OCI-LY7 (cell line): ENCODE measurements around the gene L3HYPDH. TPM values are rescaled to one million over a fixed set of nuclear protein-coding genes. Genes with fewer than 3 reads are reported as not detected.
A peak's percentile ranks its signal among the peaks of the same experiment; 100 is the strongest.

ENCODE experiments used
- BruUV-seq: library from RNA; stranded (reverse); fragments of 400-500 nt; replicated peaks from 2 replicates; lab custom pipeline; 2021; lab: Mats Ljungman, UMichigan
- CTCF ChIA-PET: fragments of 300-600 bp; sonication (Branson Sonifier 250); formaldehyde crosslinking; loops from one replicate; lab custom pipeline; 2022; ENCODE audit warnings: antibody characterized with exemption; ENCODE audit not compliant: unreplicated experiment; lab: Charles Lee
- POLR2A ChIA-PET: fragments of 300-600 bp; sonication (Branson Sonifier 250); formaldehyde crosslinking; loops from one replicate; lab custom pipeline; 2022; ENCODE audit warnings: antibody characterized with exemption; lab: Charles Lee
- DNase-seq: peaks from one replicate; pipeline ENCODE4 v3.0.0-alpha.2; 2015; ENCODE audit warnings: low spot score
- H2AFZ ChIP-seq: fragments of 200-600 bp; sonication (generic), shearing (Covaris generic); 2 replicates; pipeline ENCODE4 v1.6.1; 2014; ENCODE audit warnings: mild to moderate bottlenecking, antibody characterized with exemption, low read length, moderate library complexity
- H3K27ac ChIP-seq: fragments of 200-600 bp; sonication (generic); 2 replicates; pipeline ENCODE4 v1.5.1; 2014; ENCODE audit warnings: mixed run types, low read depth, mild to moderate bottlenecking, moderate library complexity, low read length, inconsistent platforms; ENCODE audit not compliant: poor library complexity, severe bottlenecking
- H3K36me3 ChIP-seq: fragments of 200-600 bp; sonication (generic); 2 replicates; pipeline ENCODE4 v1.6.1; 2014; ENCODE audit warnings: mild to moderate bottlenecking, antibody characterized with exemption, low read length, moderate library complexity, mixed read lengths; ENCODE audit not compliant: insufficient read depth
- H3K4me1 ChIP-seq: fragments of 200-600 bp; sonication (generic); 2 replicates; pipeline ENCODE4 v1.5.1; 2014; ENCODE audit warnings: mild to moderate bottlenecking, low read length; ENCODE audit not compliant: insufficient read depth, poor library complexity, severe bottlenecking
- H3K4me2 ChIP-seq: fragments of 200-600 bp; sonication (generic); 2 replicates; pipeline ENCODE4 v1.6.1; 2014; ENCODE audit warnings: mild to moderate bottlenecking, low read length
- H3K4me3 ChIP-seq: fragments of 200-600 bp; sonication (generic); 2 replicates; pipeline ENCODE4 v1.5.1; 2014; ENCODE audit warnings: mild to moderate bottlenecking, low read depth, low read length; ENCODE audit not compliant: poor library complexity, severe bottlenecking
- H3K79me2 ChIP-seq: fragments of 200-600 bp; sonication (generic); 2 replicates; pipeline ENCODE4 v1.6.1; 2016; ENCODE audit warnings: low read depth, mild to moderate bottlenecking, low read length, moderate library complexity, mixed read lengths; ENCODE audit not compliant: insufficient read depth
- H3K9me2 ChIP-seq: fragments of 200-600 bp; sonication (generic); 2 replicates; pipeline ENCODE4 v1.6.1; 2016; ENCODE audit warnings: mild to moderate bottlenecking, low read length, mixed read lengths; ENCODE audit not compliant: insufficient read depth
- H3K9me3 ChIP-seq: fragments of 200-600 bp; sonication (generic); 2 replicates; pipeline ENCODE4 v1.6.1; 2014; ENCODE audit warnings: mild to moderate bottlenecking, mixed run types, low read length, mixed read lengths
- H4K20me1 ChIP-seq: fragments of 200-600 bp; sonication (generic); 2 replicates; pipeline ENCODE4 v1.6.1; 2014; ENCODE audit warnings: mild to moderate bottlenecking, antibody characterized with exemption, low read length, moderate library complexity, mixed read lengths; ENCODE audit not compliant: insufficient read depth
- CTCF ChIP-seq: fragments of 200-600 bp; sonication (generic); conservative IDR thresholded peaks from 2 replicates; pipeline ENCODE4 v1.5.1; 2014; ENCODE audit warnings: mild to moderate bottlenecking, antibody characterized with exemption, low read length, moderate library complexity, mixed read lengths
- EZH2phosphoT487 ChIP-seq: fragments of 200-600 bp; sonication (generic); IDR thresholded peaks from 2 replicates; pipeline ENCODE4 v1.6.1; 2018; ENCODE audit warnings: low read depth, borderline replicate concordance, mild to moderate bottlenecking, mixed run types, antibody characterized with exemption, low read length, moderate library complexity, mixed read lengths
- intact Hi-C: fragments of 100-400 bp; cut with micrococcal nuclease; formaldehyde crosslinking; loops from one replicate; pipeline ENCODE4 v1.10.0; 2022; ENCODE audit not compliant: unreplicated experiment
- total RNA-seq, 2 experiments: library from RNA; depleted of rRNA in 1 of 2; stranded (reverse); fragments of >200 nt in 1 of 2; shearing (Covaris generic) in 1 of 2; gene quantifications; 2 replicates each; pipeline ENCODE4 v1.2.3, GENCODE V29; 2014 to 2022

The L3HYPDH gene
- total RNA-seq, 2 experiments from 2014 or later, result 36.6 to 43.2 TPM

GRCh38 chr14:59475709-59476108 lies 8.5 kb downstream of the L3HYPDH start:
- Histone ChIP-seq H3K4me1 (no peaks in the 10 kb centered on the region), H3K4me2 (no peak overlapping the region), H3K79me2 (no peaks in the 10 kb centered on the region), H2AFZ (no peak overlapping the region), H4K20me1 (no peaks in the 10 kb centered on the region), H3K9me2 (no peaks in the 10 kb centered on the region), H3K4me3 (no peak overlapping the region), H3K9me3 (no peaks in the 10 kb centered on the region), H3K27ac (no peak overlapping the region), H3K36me3 (peaks cover 63% of the 10 kb centered on the region)
- no peak for DNase-seq
- intact Hi-C loops, result no loop called here
- TF ChIP-seq EZH2phosphoT487 (no peak), CTCF (no peak)
- no TSS peak for BruUV-seq
- ChIA-PET CTCF (no interaction called here), POLR2A (interaction anchor here (1.0 to 1.2 kb wide), 3 partner anchors 11 to 24 kb away, joined by 3 read pairs; partner anchors contain the start of gene GPR135)

- ChIA-PET POLR2A (interaction anchor here (1.4 to 1.9 kb wide), 2 partner anchors 10 to 12 kb away, joined by 7 to 8 read pairs; partner anchors contain the start of genes JKAMP and L3HYPDH), CTCF (no interaction called here)
- no peak overlapping the region for H3K27ac ChIP-seq
- H4K20me1 ChIP-seq, result no peaks in the 10 kb centered on the region
- intact Hi-C loops, result no loop called here
- H2AFZ ChIP-seq, result no peak overlapping the region
- no peak overlapping the region for H3K4me2 ChIP-seq
- H3K36me3 ChIP-seq, result peaks cover 63% of the 10 kb centered on the region
- no peaks in the 10 kb centered on the region for H3K9me3 ChIP-seq
- H3K9me2 ChIP-seq, result no peaks in the 10 kb centered on the region
- no peak overlapping the region for H3K4me3 ChIP-seq
- no peaks in the 10 kb centered on the region for H3K79me2 ChIP-seq
- no peak for TF ChIP-seq CTCF
- no peak for TF ChIP-seq EZH2phosphoT487
- BruUV-seq, result no TSS peak
- H3K4me1 ChIP-seq, result no peaks in the 10 kb centered on the region
- DNase-seq, result no peak
These were observed 10.0 kb downstream of the L3HYPDH start for GRCh38 chr14:59474172-59474571.

- BruUV-seq, result no TSS peak
- CTCF ChIA-PET, result no interaction called here
- H3K4me1 ChIP-seq, result peaks cover 3% of the 10 kb centered on the region
- intact Hi-C loops, result no loop called here
- DNase-seq, result no peak
- no peak within 1 kb of the TSS for H3K27ac ChIP-seq
- H2AFZ ChIP-seq, result peak within 1 kb of the TSS; percentile 64
- TF ChIP-seq EZH2phosphoT487, result no peak
- no peak for TF ChIP-seq CTCF
- no peaks in the 10 kb centered on the region for H3K9me3 ChIP-seq
- POLR2A ChIA-PET, result interaction anchor here (0.6 to 1.2 kb wide), 3 partner anchors 10 to 19 kb away, joined by 3 to 10 read pairs (median 4); partner anchors contain the start of genes JKAMP and L3HYPDH
- H3K4me3 ChIP-seq, result peak within 1 kb of the TSS; percentile 66
- no peaks in the 10 kb centered on the region for H3K79me2 ChIP-seq
- no peaks in the 10 kb centered on the region for H3K9me2 ChIP-seq
- peaks cover 32% of the 10 kb centered on the region for H3K36me3 ChIP-seq
- H4K20me1 ChIP-seq, result no peaks in the 10 kb centered on the region
- H3K4me2 ChIP-seq, result peak within 1 kb of the TSS; percentile 70
These were observed 18.7 kb downstream of the L3HYPDH start, which contains the start of gene GPR135 for GRCh38 chr14:59465316-59466135. GPR135 (minus strand) TSS chr14:59465380; CDS start chr14:59465226, 154 bp downstream.
